ENCODE measurements around the gene ECI2. TPM values are rescaled to one million over a fixed set of nuclear protein-coding genes. Genes with fewer than 3 reads are reported as not detected.
A peak's percentile ranks its signal among the peaks of the same experiment; 100 is the strongest.

Gene ECI2
- total RNA-seq = 10 to 100 TPM; 20.8 to 51.5 (median 34.1) TPM

DNA sequence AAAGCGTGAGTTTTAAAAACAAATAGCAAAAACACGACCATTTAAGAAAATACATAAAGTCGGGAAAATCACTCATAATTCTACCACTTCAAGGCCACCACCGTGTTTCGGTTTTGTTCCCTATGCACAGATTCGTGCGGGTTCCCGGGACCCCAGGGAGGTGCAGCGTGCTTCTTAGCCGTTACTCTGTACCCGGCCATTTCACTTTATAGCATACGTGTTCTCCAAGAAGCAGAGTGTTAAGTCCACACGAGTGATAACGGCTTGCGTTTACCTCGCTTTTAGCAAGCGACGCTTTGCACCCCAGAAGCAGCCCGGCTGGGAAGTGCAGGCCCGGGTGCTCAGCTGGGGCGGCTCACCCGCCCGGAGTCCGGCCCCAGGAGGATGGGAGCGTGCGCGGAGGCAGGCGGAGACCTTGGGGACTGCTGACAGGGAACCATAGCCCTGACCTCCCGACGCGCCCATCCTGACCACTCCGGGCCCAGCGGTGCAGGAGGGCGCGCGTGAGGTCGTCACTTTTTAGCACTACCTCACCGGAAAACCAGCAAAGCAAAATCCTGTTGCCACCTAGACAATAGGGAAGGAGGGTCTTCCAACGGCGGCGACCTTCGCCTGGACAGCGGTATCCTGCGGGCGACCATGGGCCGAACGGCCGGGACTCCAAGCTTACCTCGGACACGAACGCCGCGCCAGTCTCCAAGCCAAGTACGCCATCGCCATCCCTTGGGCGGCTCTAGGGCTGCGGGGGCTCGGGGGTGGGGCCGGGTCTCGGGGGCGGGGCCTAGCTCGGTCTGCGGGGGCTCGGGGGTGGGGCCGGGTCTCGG is at the start of gene ECI2:
ECI2 (minus strand) TSS at position 735 of the 824 bp plus-strand sequence; CDS start at position 720, 15 bp downstream.
- Histone ChIP-seq H3K4me1 (peaks cover 15 to 25% (median 20%) of the 10 kb centered on the region in 4 donors), H3K4me3 (peak within 1 kb of the TSS; percentile 61 to 87 (median 84)), H3K36me3 (peaks cover 0 to 17% (median 4%) of the 10 kb centered on the region in 4 donors), H3K27ac (peak within 1 kb of the TSS; percentile 88 to 93 (median 90)), H3K27me3 (no peaks in the 10 kb centered on the region), H3K9me3 (no peaks in the 10 kb centered on the region)
- 1 to 2% methylated on average over 36 to 37 of the region's 66 CpGs for WGBS, 2 donors
- DNase-seq = peak; percentile 70 to 93
- peak in 1 of 4 donors; percentile 1 for TF ChIP-seq EP300 (IDR thresholded peaks at IDR 0.05)
- peak; percentile 80 to 81 for TF ChIP-seq POLR2AphosphoS5 (IDR thresholded peaks at IDR 0.05)
- TF ChIP-seq CTCF (IDR thresholded peaks at IDR 0.05) = peak in 2 of 6 experiments; percentile 8 to 23
- TF ChIP-seq POLR2A (IDR thresholded peaks at IDR 0.05) = peak in 3 of 4 donors; percentile 68 to 74 (median 74)
- peak; percentile 72 to 90 for ATAC-seq (ENCODE audit: low FRiP score in 2 of 2)

DNA sequence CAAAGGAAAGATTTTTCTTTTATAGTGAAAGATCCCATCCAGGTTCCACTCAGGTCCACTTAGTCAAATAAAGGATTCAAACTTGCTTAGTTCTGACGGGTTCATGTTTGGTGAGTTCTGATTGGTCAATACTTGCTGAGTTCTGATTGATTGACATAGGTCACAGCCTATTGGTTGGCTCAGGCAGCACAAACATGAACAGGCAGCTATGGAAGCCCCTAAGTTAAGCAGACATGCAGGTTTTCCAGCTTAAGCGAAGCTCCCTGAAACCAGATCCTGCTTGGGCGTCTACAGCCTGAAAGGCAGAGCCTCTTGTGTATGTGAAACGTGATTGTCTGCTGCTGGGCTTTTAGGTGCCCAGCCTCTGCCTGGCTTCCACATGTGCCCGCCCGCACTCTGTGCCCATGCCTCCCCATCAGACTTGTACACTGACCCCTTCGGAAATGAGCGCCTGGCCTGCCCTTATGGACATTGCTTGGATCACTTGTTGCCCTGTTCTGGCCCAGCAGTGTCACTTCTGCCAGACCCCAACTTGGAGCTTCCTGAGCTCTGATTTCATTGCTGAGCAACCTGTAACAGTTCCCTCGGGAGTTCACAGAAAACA is 45.4 kb upstream of the ECI2 start:
- no peaks in the 10 kb centered on the region for H3K4me1 ChIP-seq
- no peaks in the 10 kb centered on the region for H3K9me3 ChIP-seq
- TF ChIP-seq POLR2AphosphoS5 (IDR thresholded peaks at IDR 0.05) (no peak), EP300 (IDR thresholded peaks at IDR 0.05) (no peak), CTCF (IDR thresholded peaks at IDR 0.05) (no peak), POLR2A (IDR thresholded peaks at IDR 0.05) (no peak)
- DNase-seq (peak in 1 of 2 donors; percentile 18), ATAC-seq (ENCODE audit: low FRiP score in 2 of 2) (no peak)
- WGBS, 2 donors = 79 to 83% methylated on average over 6 to 9 of the region's 9 CpGs
- H3K27ac ChIP-seq = no peak overlapping the region
- no peaks in the 10 kb centered on the region for H3K36me3 ChIP-seq
- no peaks in the 10 kb centered on the region for H3K27me3 ChIP-seq
- no peak overlapping the region for H3K4me3 ChIP-seq

DNA sequence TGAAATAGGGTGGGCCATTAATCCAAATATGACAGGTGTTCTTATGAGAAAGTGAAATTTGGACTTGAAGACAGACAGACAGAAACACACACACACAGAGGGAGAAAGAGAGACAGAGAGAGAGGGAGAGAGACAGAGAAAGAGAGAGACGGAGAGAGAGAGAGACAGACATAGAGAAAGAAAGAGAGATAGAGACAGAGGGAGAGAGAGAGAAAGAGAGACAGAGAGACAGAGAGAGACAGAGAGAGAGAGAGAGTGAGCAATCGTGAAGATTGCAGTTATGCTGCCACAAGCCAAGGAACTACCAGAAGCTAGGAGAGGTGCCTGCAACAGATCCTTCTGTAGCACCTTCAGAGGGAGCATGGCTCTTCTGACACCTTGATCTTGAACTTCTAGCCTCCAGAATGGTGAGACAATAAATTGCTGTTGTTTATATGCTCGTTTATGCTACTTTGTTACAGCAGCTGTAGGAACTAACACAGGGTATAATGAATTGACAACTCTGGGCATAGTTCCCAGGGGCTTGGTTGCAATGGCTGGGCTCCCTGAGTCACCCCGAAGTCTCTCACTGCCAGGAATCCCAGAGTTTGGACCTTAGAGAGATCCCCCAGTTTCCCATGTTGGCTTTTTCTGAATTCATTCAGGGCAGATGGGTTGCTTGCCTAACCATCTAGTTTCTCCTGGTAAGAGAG is 44.7 kb upstream of the ECI2 start:
- H3K36me3 ChIP-seq = no peaks in the 10 kb centered on the region
- H3K9me3 ChIP-seq = no peaks in the 10 kb centered on the region
- no peak overlapping the region for H3K27ac ChIP-seq
- H3K27me3 ChIP-seq = no peaks in the 10 kb centered on the region
- TF ChIP-seq POLR2A (IDR thresholded peaks at IDR 0.05) = no peak
- no peak for TF ChIP-seq CTCF (IDR thresholded peaks at IDR 0.05)
- TF ChIP-seq EP300 (IDR thresholded peaks at IDR 0.05) = no peak
- TF ChIP-seq POLR2AphosphoS5 (IDR thresholded peaks at IDR 0.05) = no peak
- no peaks in the 10 kb centered on the region for H3K4me1 ChIP-seq
- H3K4me3 ChIP-seq = no peak overlapping the region
- DNase-seq = no peak
- ATAC-seq (ENCODE audit: low FRiP score in 2 of 2) = no peak
- 84 to 89% methylated on average over 3 to 4 of the region's 4 CpGs for WGBS, 2 donors

- Histone ChIP-seq H3K4me1 (no peaks in the 10 kb centered on the region), H3K27ac (no peak overlapping the region), H3K36me3 (no peaks in the 10 kb centered on the region), H3K27me3 (no peaks in the 10 kb centered on the region), H3K4me3 (no peak overlapping the region), H3K9me3 (no peaks in the 10 kb centered on the region)
- TF ChIP-seq CTCF (IDR thresholded peaks at IDR 0.05) (no peak), POLR2A (IDR thresholded peaks at IDR 0.05) (no peak), POLR2AphosphoS5 (IDR thresholded peaks at IDR 0.05) (no peak), EP300 (IDR thresholded peaks at IDR 0.05) (no peak)
- ATAC-seq (ENCODE audit: low FRiP score in 2 of 2) = no peak
- no peak for DNase-seq
- WGBS, 2 donors = 69 to 80% methylated on average over 8 of the region's 8 CpGs
These were observed 43.5 kb upstream of the ECI2 start for GRCh38 chr6:4178737-4179333.
